Motor neuron (in vitro differentiated cells): ENCODE data around the gene SLC22A16. TPM values are rescaled to one million over a fixed set of nuclear protein-coding genes. Genes with fewer than 3 reads are reported as not detected.
A peak's percentile ranks its signal among the peaks of the same experiment; 100 is the strongest.

Source experiments
- ATAC-seq, 8 experiments: fragments of 200-7000 bp; cut with Tn5 transposase; replicated peaks in 6 of 8; 2 replicates each; pipeline ENCODE4 v1.8.0; 2021; ENCODE audit warnings: mild to moderate bottlenecking in 8 of 8, moderate library complexity in 8 of 8
- H3K27ac ChIP-seq, 2 donors: fragments of 250-450 bp; sonication (Bioruptor Pico); 2 replicates each; pipeline ENCODE4 v1.9.0; 2021; ENCODE audit warnings: antibody characterized with exemption in 2 of 2, mild to moderate bottlenecking in 2 of 2, moderate library complexity in 1 of 2
- H3K4me1 ChIP-seq, 2 donors: fragments of 250-450 bp; sonication (Bioruptor Pico); replicated peaks in 1 of 2; 2 replicates each; pipeline ENCODE4 v1.6.1; 2021; ENCODE audit warnings: antibody characterized with exemption in 2 of 2, mild to moderate bottlenecking in 2 of 2, moderate library complexity in 1 of 2
- H3K4me3 ChIP-seq, 5 donors: fragments of 250-450 bp; sonication (Bioruptor Pico); 2 replicates each; pipeline ENCODE4 v1.9.0; 2021; ENCODE audit warnings: antibody characterized with exemption in 5 of 5, mild to moderate bottlenecking in 5 of 5, moderate library complexity in 4 of 5
- WGBS, 10 experiments: fragments of 450-650 bp; shearing (Covaris generic); methylation state at CpG; one replicate each; pipeline ENCODE4 v1.0.0; 2022; 5-methylcytosine and 5-hydroxymethylcytosine counted together
- in situ Hi-C, 9 experiments: fragments of 400-800 bp; cut with MboI; loops; one replicate each; pipeline ENCODE4 v1.15.0; 2021; ENCODE audit warnings: low sequenced_read_pairs in 9 of 9, low pct_unique_long_range_greater_than_20kb in 2 of 9; ENCODE audit not compliant: unreplicated experiment in 9 of 9
- total RNA-seq, 8 experiments: library from RNA; unstranded; fragments of 300-600 nt; gene quantifications; 2 replicates each; pipeline versions ENCODE4 v1.2.3 to v1.2.4, GENCODE V29; 2022

SLC22A16 gene
- total RNA-seq, 8 experiments from 2014 or later = 0.08 to 0.81 (median 0.56) TPM; not detected in 3

DNA sequence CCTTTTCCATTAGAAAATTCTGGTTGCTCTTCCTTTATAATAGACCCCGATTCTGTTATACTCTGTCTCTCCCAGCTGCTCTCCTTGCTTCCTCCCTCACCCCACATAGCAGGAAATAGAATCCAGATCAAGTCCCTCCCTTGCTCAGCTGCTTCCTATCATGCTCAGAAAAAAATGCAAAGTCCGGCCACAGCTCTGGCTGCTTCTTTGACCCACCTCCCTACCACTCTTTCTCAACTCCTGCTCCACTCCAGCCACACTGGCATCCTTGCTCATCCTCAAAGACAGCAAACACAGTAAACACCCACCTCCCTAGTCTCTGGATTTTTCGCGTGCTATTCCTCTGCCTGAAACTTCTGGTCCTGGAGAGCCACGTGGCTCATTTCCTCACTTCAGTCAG is 9.1 kb upstream of the SLC22A16 start:
- no peak overlapping the region for H3K27ac ChIP-seq
- no peaks in the 10 kb centered on the region for H3K4me1 ChIP-seq
- peak in 2 of 8 experiments; percentile 68 to 84 for ATAC-seq
- in situ Hi-C loops = no loop called here
- H3K4me3 ChIP-seq = no peak overlapping the region
- WGBS, 10 experiments = 7 to 100% (median 69%) methylated on average over 2 to 5 of the region's 5 CpGs; no CpG with 5 or more reads in 1 of the 10 experiments

GRCh38 chr6:110484321-110484720 is 7.9 kb upstream of the SLC22A16 start:
- Histone ChIP-seq H3K4me3 (no peak overlapping the region), H3K4me1 (no peaks in the 10 kb centered on the region), H3K27ac (no peak overlapping the region)
- in situ Hi-C loops = no loop called here
- peak in 1 of 8 experiments; percentile 17 for ATAC-seq
- WGBS, 10 experiments = 36 to 100% (median 83%) methylated on average over 1 to 2 of the region's 2 CpGs; no CpG with 5 or more reads in 2 of the 10 experiments

DNA sequence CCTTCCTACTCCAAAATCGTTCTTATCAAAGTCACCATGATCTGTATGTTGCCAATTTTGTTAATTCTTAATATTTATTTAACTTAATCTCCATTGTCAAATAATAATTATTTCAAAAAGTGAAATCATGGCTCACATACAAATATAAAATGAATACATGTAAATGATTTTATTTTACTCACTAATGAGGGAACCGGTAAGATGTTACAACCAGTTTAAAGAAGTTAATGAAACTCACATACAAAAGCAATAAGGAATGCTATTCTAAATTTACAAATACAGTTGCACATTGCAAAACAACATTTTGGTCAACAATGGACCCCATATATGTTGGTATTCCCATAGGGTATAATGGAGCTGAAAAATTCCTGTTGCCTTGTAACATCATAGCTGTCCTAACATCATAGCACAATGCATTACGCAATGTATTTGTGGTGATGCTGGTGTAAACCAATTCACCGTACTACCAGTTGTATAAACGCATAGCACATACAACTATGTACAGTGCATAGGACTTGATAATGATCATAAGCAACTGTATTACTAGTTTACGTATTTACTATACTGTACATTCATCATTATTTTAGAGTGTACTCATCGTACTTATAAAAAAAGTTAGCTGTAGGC is 6.5 kb upstream of the SLC22A16 start:
- ATAC-seq = no peak
- Histone ChIP-seq H3K4me1 (no peaks in the 10 kb centered on the region), H3K27ac (no peak overlapping the region), H3K4me3 (no peak overlapping the region)
- in situ Hi-C loops = no loop called here
- 70 to 100% (median 81%) methylated on average over 1 to 7 of the region's 7 CpGs for WGBS, 10 experiments

DNA sequence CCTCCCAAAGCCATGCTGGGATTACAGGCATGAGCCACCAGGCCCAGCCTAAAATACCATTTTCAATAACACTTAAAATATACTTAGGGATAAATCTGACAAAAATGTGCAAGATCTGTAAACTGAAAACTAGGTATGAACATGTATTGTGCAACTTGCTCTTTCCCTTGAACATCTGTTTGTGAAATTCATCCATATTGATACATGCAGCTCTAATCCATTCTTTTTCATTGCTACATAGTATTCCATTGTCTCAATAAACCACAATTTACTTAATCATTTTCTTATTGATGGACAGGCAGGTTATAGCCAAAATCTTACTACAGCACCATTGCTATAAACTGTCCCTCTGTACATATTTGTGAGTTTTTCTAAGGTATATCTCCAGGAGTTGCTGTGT is 4.7 kb upstream of the SLC22A16 start:
- ATAC-seq = no peak
- no peak overlapping the region for H3K4me3 ChIP-seq
- H3K27ac ChIP-seq = no peak overlapping the region
- in situ Hi-C loops = no loop called here
- no peaks in the 10 kb centered on the region for H3K4me1 ChIP-seq

DNA sequence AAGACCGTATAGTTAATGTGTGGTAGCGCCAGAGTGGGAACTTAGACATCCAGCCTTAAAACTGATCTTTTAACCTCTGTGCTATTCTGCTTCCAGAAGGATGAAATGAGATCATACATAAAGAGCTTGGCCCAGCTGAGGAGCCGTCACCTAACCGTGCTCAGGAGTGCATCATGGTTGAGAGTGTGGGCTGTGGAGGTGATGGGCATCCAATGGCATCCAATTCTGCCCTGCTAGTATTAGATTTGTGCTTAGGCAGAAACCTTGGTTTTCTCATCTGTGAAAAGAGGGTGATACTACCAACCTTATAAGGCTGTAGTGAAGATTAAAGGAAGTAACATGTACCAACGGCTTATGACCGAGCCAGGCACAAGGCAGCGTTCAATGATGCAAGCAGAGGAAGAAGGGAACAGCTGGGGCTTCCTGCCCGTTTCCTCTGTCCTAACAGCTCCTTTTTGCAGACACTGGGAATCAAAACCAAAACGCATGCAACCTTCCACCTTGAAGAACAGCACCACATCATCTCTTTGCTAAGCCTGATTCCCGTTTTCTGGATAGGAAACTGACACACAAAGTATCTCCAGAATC is 1.3 kb downstream of the SLC22A16 start:
- 53 to 100% (median 80%) methylated on average over 1 to 8 of the region's 10 CpGs for WGBS, 10 experiments

GRCh38 chr6:110474500-110474899 is 1.9 kb downstream of the SLC22A16 start:
- WGBS, 10 experiments = 40 to 100% (median 86%) methylated on average over 1 to 2 of the region's 4 CpGs; no CpG with 5 or more reads in 1 of the 10 experiments
- Histone ChIP-seq H3K4me1 (no peaks in the 10 kb centered on the region), H3K27ac (no peak overlapping the region), H3K4me3 (no peak overlapping the region)
- ATAC-seq = no peak
- in situ Hi-C loops = no loop called here

More for the DNA sequence above, 1.3 kb downstream of the SLC22A16 start:
- no peaks in the 10 kb centered on the region for H3K4me1 ChIP-seq
- no peak overlapping the region for H3K4me3 ChIP-seq
- no peak overlapping the region for H3K27ac ChIP-seq
- ATAC-seq = no peak
- in situ Hi-C loops = no loop called here

DNA sequence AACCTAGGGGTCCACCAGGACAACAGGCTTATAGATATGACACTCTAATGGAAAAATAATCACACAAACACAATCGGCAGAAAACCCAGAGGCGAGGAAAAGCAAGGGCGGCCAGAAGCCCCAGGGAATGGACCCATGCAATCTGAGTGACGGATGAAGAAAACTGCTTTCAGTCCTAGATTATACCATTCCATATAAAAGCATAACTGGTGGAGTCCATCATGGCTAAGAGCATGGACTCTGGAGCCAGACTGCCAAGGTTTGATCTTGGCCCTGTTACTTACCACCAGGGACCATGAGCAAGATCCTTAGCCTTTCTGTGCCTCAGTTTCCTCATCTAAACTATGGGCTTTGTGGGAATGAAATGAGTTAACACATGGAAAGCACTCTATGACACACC is 3.7 kb downstream of the SLC22A16 start:
- no peak overlapping the region for H3K27ac ChIP-seq
- ATAC-seq = no peak
- no peaks in the 10 kb centered on the region for H3K4me1 ChIP-seq
- in situ Hi-C loops = no loop called here
- H3K4me3 ChIP-seq = no peak overlapping the region
- WGBS, 10 experiments = 51 to 100% (median 81%) methylated on average over 1 to 4 of the region's 4 CpGs; no CpG with 5 or more reads in 1 of the 10 experiments

DNA sequence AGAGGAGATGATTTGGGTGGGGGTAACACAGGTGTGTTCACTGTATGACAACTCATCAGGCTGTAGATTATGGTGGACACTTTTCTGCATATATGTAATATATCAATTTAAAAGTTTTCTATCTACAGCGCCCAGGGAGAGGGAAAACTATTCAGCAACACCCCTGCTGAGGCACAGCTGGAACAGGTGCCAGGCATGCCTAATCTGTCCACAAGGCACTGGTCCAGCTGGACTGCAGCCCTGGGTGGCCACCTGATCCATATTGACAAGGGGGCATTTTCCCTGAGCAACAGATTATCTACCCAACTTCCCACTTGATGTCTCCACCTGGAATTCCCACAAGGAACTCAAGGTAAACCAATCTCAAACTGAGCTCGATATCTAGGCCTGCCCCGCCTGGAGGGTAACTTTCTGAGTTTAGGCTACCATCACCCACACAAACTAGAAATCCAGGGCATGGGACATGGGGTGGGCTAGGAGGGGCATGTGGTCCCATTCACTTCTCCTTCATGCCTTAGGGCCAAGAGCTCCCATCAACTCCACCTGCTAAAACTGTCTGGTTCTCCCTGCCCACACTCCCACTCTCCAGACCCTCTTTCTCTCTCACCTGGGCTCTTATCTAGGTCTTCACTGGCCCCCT is 4.6 kb downstream of the SLC22A16 start:
- no peak overlapping the region for H3K4me3 ChIP-seq
- WGBS, 10 experiments = 92 to 100% (median 93%) methylated on average over 1 to 3 of the region's 3 CpGs; no CpG with 5 or more reads in 7 of the 10 experiments
- in situ Hi-C loops = no loop called here
- no peak for ATAC-seq
- H3K4me1 ChIP-seq = no peaks in the 10 kb centered on the region
- H3K27ac ChIP-seq = no peak overlapping the region

DNA sequence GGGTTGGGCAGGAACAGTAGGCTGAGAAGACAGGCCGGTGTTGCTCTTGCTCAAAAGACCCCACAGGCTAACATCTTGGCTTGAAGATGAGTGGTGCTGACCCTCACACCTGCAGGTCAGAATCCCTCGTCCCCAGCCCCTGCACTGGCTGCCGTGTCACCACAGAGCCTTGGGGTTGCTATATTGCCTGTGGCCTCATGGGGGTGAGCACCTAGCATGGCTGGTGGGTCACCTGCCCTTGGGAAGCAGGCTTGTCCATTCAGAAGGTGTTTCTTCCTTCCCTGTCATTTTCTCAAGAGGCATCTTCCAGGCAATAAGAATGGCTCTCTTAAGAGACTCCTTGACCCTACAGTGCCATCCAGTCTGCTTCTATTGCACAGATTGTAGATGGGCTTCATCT is 7.7 kb downstream of the SLC22A16 start:
- no peak for ATAC-seq
- in situ Hi-C loops = no loop called here
- no peaks in the 10 kb centered on the region for H3K4me1 ChIP-seq
- H3K27ac ChIP-seq = no peak overlapping the region
- H3K4me3 ChIP-seq = no peak overlapping the region
- WGBS, 10 experiments = 89 to 100% methylated on average over 1 of the region's 3 CpGs; no CpG with 5 or more reads in 8 of the 10 experiments

DNA sequence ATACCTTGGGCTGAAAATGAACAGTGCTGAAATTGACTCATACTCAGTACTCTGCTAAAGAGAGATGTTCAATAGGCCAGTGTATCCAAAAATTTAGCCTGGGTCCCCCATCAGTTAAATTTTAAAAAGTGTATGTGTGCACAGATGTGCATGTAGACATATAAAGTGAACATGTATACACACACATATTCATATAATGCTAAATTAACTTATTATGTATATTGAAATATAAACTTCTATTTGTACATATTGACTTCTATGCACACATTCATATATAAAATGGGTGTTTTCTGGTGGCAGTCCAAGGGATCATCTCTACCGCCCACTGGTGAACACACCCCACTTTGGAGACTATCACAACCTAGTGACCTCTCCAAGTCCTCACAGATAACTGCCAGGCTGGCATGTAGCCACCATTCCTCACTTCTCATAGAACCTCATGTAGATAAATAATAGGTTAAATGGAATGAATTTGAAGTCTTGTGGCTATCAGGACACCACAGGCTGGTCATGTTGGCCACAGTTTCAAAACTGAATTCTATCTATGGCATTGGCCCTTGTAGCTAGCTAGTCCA is 8.8 kb downstream of the SLC22A16 start:
- Histone ChIP-seq H3K27ac (no peak overlapping the region), H3K4me1 (no peaks in the 10 kb centered on the region), H3K4me3 (no peak overlapping the region)
- in situ Hi-C loops = no loop called here
- peak in 1 of 8 experiments; percentile 91 for ATAC-seq
- WGBS, 10 experiments = 0 to 100% (median 77%) methylated on average over 1 of the region's 1 CpG; no CpG with 5 or more reads in 4 of the 10 experiments

DNA sequence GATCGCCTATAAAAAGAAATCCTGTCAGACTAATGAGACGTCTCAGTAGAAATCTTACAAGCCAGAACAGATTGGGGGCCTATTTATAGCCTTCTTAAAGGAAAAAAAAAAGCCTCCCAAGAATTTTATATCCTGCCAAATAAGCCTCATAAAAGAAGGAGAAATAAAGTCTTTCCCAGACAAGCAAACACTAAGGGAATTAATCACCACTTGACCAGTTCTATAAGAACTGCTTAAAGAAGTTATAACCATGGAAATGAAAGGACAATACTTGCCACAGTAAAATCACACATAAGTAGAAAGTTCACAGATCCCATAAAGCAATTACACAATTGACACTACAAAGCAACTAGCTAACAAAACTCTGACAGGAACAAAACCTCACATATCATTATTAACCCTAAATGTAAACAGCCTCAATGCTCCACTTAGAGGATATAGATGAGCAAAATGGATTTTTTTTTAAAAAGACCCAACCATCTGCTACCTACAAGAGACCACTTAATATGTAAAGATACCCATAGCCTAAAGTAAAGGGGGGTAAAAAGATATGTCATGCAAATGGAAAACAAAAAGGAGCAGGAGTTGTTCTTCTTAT is 13.4 kb downstream of the SLC22A16 start:
- ATAC-seq = no peak
- Histone ChIP-seq H3K4me3 (no peak overlapping the region), H3K4me1 (no peaks in the 10 kb centered on the region), H3K27ac (no peak overlapping the region)
- WGBS, 10 experiments = 36 to 89% (median 75%) methylated on average over 1 to 2 of the region's 2 CpGs; no CpG with 5 or more reads in 1 of the 10 experiments
- in situ Hi-C loops = no loop called here

- in situ Hi-C loops = no loop called here
- H3K4me1 ChIP-seq = no peaks in the 10 kb centered on the region
- WGBS, 10 experiments = 80% methylated on average over 1 of the region's 1 CpG; no CpG with 5 or more reads in 9 of the 10 experiments
- no peak for ATAC-seq
- no peak overlapping the region for H3K27ac ChIP-seq
- H3K4me3 ChIP-seq = no peak overlapping the region
These were observed 15.0 kb downstream of the SLC22A16 start for GRCh38 chr6:110461376-110461775.

GRCh38 chr6:110459137-110459536 is 17.3 kb downstream of the SLC22A16 start:
- H3K4me1 ChIP-seq = no peaks in the 10 kb centered on the region
- H3K4me3 ChIP-seq = no peak overlapping the region
- 67 to 100% (median 86%) methylated on average over 1 to 2 of the region's 2 CpGs; no CpG with 5 or more reads in 1 of the 10 experiments for WGBS, 10 experiments
- H3K27ac ChIP-seq = no peak overlapping the region
- in situ Hi-C loops = no loop called here
- no peak for ATAC-seq
